Measurements from ENCODE around the gene RTEL1. TPM values are rescaled to one million over a fixed set of nuclear protein-coding genes. Genes with fewer than 3 reads are reported as not detected.

Gene RTEL1
- total RNA-seq, 2 experiments from 2014 or later = 37.4 to 39.1 TPM

DNA sequence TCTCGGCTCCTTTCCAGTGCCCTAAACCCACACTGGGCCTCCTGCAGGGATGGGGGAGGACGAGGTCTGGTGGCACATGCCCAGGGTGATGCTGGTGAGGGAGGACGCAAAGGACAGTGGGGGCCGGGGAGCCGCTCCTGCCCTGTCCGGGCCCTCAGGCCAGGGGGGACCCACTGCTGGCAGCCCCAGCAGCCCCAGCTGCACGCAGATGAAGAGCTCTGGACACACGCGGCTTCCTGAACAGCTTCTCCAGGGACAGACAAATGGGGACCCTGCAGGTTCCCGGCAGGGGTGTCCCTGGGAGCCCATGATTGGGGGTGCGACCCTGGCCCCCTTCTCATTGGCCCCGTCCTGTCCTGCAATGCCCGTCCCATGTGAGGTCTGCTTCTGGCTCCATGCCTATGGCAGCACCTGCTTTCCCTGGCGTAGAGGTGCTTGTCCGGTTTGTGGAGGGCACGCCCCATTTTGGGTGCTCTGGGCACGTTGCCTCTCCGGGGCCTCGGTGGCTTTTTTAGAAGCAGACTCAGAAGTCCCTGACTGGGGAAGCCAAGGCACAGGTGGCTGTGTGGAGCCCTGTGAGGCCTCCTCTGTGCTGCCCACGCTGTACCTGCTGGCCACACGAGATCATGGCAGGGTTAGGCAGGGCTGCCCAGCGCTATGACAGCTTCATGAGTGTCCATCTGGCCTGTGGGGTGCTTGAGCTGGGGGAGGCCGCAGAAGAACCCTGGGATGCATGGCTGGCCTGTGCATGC lies 22.9 kb downstream of the RTEL1 start:
- no peak for ATAC-seq
- no peak overlapping the region for H3K27ac Mint-ChIP-seq
- peaks cover 8% of the 10 kb centered on the region for H3K4me1 Mint-ChIP-seq (ENCODE audit: low read depth)
- CTCF ChIA-PET = no interaction called here
- POLR2A ChIA-PET = interaction anchor here (0.6 to 2.4 kb wide), 3 partner anchors 15 to 80 kb away, joined by 3 to 5 read pairs (median 5); no protein-coding TSS in a partner anchor
- peaks cover 14% of the 10 kb centered on the region for H3K36me3 Mint-ChIP-seq (ENCODE audit: low read depth)
- TF ChIP-seq, protein P1, sequence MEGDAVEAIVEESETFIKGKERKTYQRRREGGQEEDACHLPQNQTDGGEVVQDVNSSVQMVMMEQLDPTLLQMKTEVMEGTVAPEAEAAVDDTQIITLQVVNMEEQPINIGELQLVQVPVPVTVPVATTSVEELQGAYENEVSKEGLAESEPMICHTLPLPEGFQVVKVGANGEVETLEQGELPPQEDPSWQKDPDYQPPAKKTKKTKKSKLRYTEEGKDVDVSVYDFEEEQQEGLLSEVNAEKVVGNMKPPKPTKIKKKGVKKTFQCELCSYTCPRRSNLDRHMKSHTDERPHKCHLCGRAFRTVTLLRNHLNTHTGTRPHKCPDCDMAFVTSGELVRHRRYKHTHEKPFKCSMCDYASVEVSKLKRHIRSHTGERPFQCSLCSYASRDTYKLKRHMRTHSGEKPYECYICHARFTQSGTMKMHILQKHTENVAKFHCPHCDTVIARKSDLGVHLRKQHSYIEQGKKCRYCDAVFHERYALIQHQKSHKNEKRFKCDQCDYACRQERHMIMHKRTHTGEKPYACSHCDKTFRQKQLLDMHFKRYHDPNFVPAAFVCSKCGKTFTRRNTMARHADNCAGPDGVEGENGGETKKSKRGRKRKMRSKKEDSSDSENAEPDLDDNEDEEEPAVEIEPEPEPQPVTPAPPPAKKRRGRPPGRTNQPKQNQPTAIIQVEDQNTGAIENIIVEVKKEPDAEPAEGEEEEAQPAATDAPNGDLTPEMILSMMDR (IDR thresholded peaks at IDR 0.05) = no peak
- H3K27me3 Mint-ChIP-seq = no peaks in the 10 kb centered on the region
- intact Hi-C loops (cut with micrococcal nuclease) = no loop called here
- no peaks in the 10 kb centered on the region for H3K9me3 Mint-ChIP-seq
- DNase-seq = no peak
- no peak overlapping the region for H3K4me3 Mint-ChIP-seq

- no peaks in the 10 kb centered on the region for H3K27me3 Mint-ChIP-seq
- no peak overlapping the region for H3K27ac Mint-ChIP-seq
- H3K4me1 Mint-ChIP-seq (ENCODE audit: low read depth) = peaks cover 13% of the 10 kb centered on the region
- no peak overlapping the region for H3K4me3 Mint-ChIP-seq
- CTCF ChIA-PET = no interaction called here
- H3K9me3 Mint-ChIP-seq = no peaks in the 10 kb centered on the region
- intact Hi-C loops (cut with micrococcal nuclease) = no loop called here
- TF ChIP-seq, protein P1 (IDR thresholded peaks at IDR 0.05) = no peak
- peaks cover 11% of the 10 kb centered on the region for H3K36me3 Mint-ChIP-seq (ENCODE audit: low read depth)
- no peak for ATAC-seq
- DNase-seq = no peak
- POLR2A ChIA-PET = interaction anchor here (1.0 to 2.4 kb wide), 2 partner anchors 14 to 156 kb away, joined by 4 to 5 read pairs; no protein-coding TSS in a partner anchor
Observed at GRCh38 chr20:63681609-63682142, 23.6 kb downstream of the RTEL1 start.

- no peak overlapping the region for H3K27ac Mint-ChIP-seq
- no peaks in the 10 kb centered on the region for H3K9me3 Mint-ChIP-seq
- H3K4me1 Mint-ChIP-seq (ENCODE audit: low read depth) = peaks cover 16% of the 10 kb centered on the region
- H3K27me3 Mint-ChIP-seq = no peaks in the 10 kb centered on the region
- ChIA-PET POLR2A (interaction anchor here (1.0 to 2.4 kb wide), 3 partner anchors 13 to 157 kb away, joined by 3 to 5 read pairs (median 4); no protein-coding TSS in a partner anchor), CTCF (no interaction called here)
- H3K36me3 Mint-ChIP-seq (ENCODE audit: low read depth) = peaks cover 9% of the 10 kb centered on the region
- DNase-seq (peak; percentile 26), ATAC-seq (peak; percentile 44)
- no peak overlapping the region for H3K4me3 Mint-ChIP-seq
- TF ChIP-seq, protein P1 (IDR thresholded peaks at IDR 0.05) = no peak
- intact Hi-C loops (cut with micrococcal nuclease) = no loop called here
Observed at GRCh38 chr20:63682384-63683139, 24.4 kb downstream of the RTEL1 start.

GRCh38 chr20:63685269-63686026 lies 27.3 kb downstream of the RTEL1 start:
- H3K4me1 Mint-ChIP-seq (ENCODE audit: low read depth) = peaks cover 16% of the 10 kb centered on the region
- no peaks in the 10 kb centered on the region for H3K27me3 Mint-ChIP-seq
- ATAC-seq (no peak), DNase-seq (no peak)
- H3K9me3 Mint-ChIP-seq = no peaks in the 10 kb centered on the region
- H3K4me3 Mint-ChIP-seq = no peak overlapping the region
- ChIA-PET POLR2A (interaction anchor here (1.4 kb wide), 1 partner anchor 17 kb away, joined by 5 read pairs; no protein-coding TSS in a partner anchor), CTCF (no interaction called here)
- H3K36me3 Mint-ChIP-seq (ENCODE audit: low read depth) = peaks cover 3% of the 10 kb centered on the region
- peak overlapping the region; percentile 15 for H3K27ac Mint-ChIP-seq
- intact Hi-C loops (cut with micrococcal nuclease) = no loop called here
- TF ChIP-seq, protein P1 (IDR thresholded peaks at IDR 0.05) = no peak
